ENCODE data around the gene RNF225. TPM values are rescaled to one million over a fixed set of nuclear protein-coding genes. Genes with fewer than 3 reads are reported as not detected.

Gene RNF225
- total and polyA plus RNA-seq, 2 of the 13 experiments (the other 11 are each of a cell fraction or from before 2014, with no cell fraction given): not detected

- TF ChIP-seq ZNF234 (CRISPR knock-in tag; conservative IDR thresholded peaks at IDR 0.05) (no peak), ZSCAN31 (CRISPR knock-in tag; IDR thresholded peaks at IDR 0.05; ENCODE audit: low read depth) (peak; percentile 47; the same call in 1 of the 2 replicates), NR2C2 (CRISPR knock-in tag; IDR thresholded peaks at IDR 0.05; ENCODE audit: borderline replicate concordance) (no peak), HIVEP1 (CRISPR knock-in tag; IDR thresholded peaks at IDR 0.05) (peak; percentile 58; the same call in 1 of the 2 replicates), HBP1 (CRISPR knock-in tag; IDR thresholded peaks at IDR 0.05; ENCODE audit: low read depth) (0 out of 2 replicates have a peak, but pooled peaks have one; percentile 19), DR1 (CRISPR knock-in tag; IDR thresholded peaks at IDR 0.05) (peak; percentile 12; the same call in 1 of the 2 replicates), ZNF510 (CRISPR knock-in tag; IDR thresholded peaks at IDR 0.05; ENCODE audit: low read depth) (no peak), THAP9 (CRISPR knock-in tag; IDR thresholded peaks at IDR 0.05; ENCODE audit: borderline replicate concordance) (0 out of 2 replicates have a peak, but pooled peaks have one; percentile 28), ZSCAN12 (CRISPR knock-in tag; IDR thresholded peaks at IDR 0.05) (no peak), MTA3 (CRISPR knock-in tag; IDR thresholded peaks at IDR 0.05) (no peak), ZMYM4 (CRISPR knock-in tag; IDR thresholded peaks at IDR 0.05) (0 out of 2 replicates have a peak, but pooled peaks have one; percentile 17), ZNF512 (CRISPR knock-in tag; IDR thresholded peaks at IDR 0.05) (0 out of 2 replicates have a peak, but pooled peaks have one; percentile 3), CAMTA2 (CRISPR knock-in tag; IDR thresholded peaks at IDR 0.05; ENCODE audit: borderline replicate concordance) (0 out of 2 replicates have a peak, but pooled peaks have one; percentile 21), ZNF501 (CRISPR knock-in tag; IDR thresholded peaks at IDR 0.05) (no peak), ATF3 (CRISPR knock-in tag; IDR thresholded peaks at IDR 0.05) (peak; percentile 2; the same call in 1 of the 2 replicates), ZNF687 (CRISPR knock-in tag; IDR thresholded peaks at IDR 0.05) (peak; percentile 51), ZNF33A (CRISPR knock-in tag; IDR thresholded peaks at IDR 0.05; ENCODE audit: borderline replicate concordance) (no peak)
These were observed 13.7 kb downstream of the RNF225 start (continued) for GRCh38 chr19:58409010-58409790.
